C4-2B (cell line): ENCODE data around the gene UFSP2.

ENCODE experiments used
- CTCF ChIP-seq: fragments of 450-650 bp; conservative IDR thresholded peaks from 2 replicates; pipeline ENCODE4 v1.5.1; 2017; ENCODE audit warnings: mild to moderate bottlenecking
- ZFX ChIP-seq: fragments of 450-650 bp; IDR thresholded peaks from 2 replicates; pipeline ENCODE4 v1.6.1; 2017

GRCh38 chr4:185352741-185353140, 73.0 kb downstream of the UFSP2 start:
- no peak for TF ChIP-seq CTCF
- TF ChIP-seq ZFX, result no peak
